Measurements from ENCODE around the gene PRDX3. TPM values are rescaled to one million over a fixed set of nuclear protein-coding genes. Genes with fewer than 3 reads are reported as not detected.

PRDX3 gene
- total RNA-seq, 1 experiment from 2014 or later, result 94.4 TPM

DNA sequence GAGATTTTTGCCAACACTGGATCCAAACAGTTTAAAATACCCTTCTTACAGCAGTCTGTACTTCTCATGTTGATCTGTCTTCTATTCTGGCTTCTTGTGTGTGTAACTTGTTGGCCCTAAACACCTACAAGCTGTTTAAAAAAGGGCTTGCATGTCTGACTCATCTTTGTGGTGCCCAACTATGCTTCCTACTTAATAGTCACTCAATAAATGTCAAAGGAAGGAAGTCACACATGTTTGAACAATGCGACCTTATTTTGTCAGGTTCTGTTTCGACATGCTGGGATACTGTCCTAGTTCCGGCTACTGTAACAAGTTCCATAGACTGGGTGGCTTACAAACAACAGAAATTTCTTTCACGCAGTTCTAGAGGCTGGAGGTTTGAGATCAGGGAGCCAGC lies 19.3 kb upstream of the PRDX3 start:
- Mint-ChIP-seq H3K27ac (ENCODE audit: low read depth, unreplicated experiment) (no peak overlapping the region), H3K27me3 (ENCODE audit: insufficient read depth, unreplicated experiment) (no peaks in the 10 kb centered on the region), H3K4me1 (ENCODE audit: insufficient read depth, unreplicated experiment) (peaks cover 16% of the 10 kb centered on the region), H3K9me3 (ENCODE audit: unreplicated experiment) (no peaks in the 10 kb centered on the region), H3K4me3 (ENCODE audit: unreplicated experiment) (no peak overlapping the region), H3K36me3 (ENCODE audit: insufficient read depth, unreplicated experiment) (no peaks in the 10 kb centered on the region)
- POLR2A ChIA-PET, result interaction anchor here (1.4 to 1.7 kb wide), 2 partner anchors 9 to 19 kb away, joined by 5 read pairs; partner anchors contain the start of gene PRDX3
- no peak for TF ChIP-seq CTCF (IDR thresholded peaks at IDR 0.05; ENCODE audit: unreplicated experiment)
- CTCF ChIA-PET, result interaction anchor here (0.6 to 8.1 kb wide), 13 partner anchors 9 to 607 kb away, joined by 3 to 116 read pairs (median 4); no protein-coding TSS in a partner anchor
- intact Hi-C loops (cut with micrococcal nuclease), result no loop called here
- peak; percentile 71 for DNase-seq (ENCODE audit: unreplicated experiment)
- no TSS peak for BruUV-seq (replicated peaks)

DNA sequence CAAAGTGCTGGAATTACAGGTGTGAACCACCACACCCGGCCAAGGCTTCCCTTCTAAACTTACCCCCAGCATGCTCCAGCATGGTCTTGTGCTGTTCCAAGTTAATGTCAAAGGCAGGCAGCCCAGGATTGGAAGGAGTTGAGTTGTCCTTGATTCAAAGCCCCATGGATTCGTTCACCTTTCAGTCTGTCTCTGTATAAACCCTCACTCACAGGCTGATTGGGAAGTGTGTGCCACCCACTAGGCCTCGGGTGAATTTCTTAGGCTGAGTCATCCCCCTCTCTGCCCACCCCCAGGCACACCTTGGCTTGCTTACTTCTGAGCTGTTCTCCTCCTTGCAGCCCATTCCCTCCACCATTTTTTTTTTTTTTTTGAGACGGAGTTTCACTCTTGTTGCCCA lies 13.3 kb upstream of the PRDX3 start:
- intact Hi-C loops (cut with micrococcal nuclease), result no loop called here
- H3K9me3 Mint-ChIP-seq (ENCODE audit: unreplicated experiment), result no peaks in the 10 kb centered on the region
- H3K4me1 Mint-ChIP-seq (ENCODE audit: insufficient read depth, unreplicated experiment), result peaks cover 18% of the 10 kb centered on the region
- H3K36me3 Mint-ChIP-seq (ENCODE audit: insufficient read depth, unreplicated experiment), result no peaks in the 10 kb centered on the region
- H3K27ac Mint-ChIP-seq (ENCODE audit: low read depth, unreplicated experiment), result peak overlapping the region; percentile 31
- ChIA-PET CTCF (interaction anchor here (1.1 kb wide), 1 partner anchor 219 kb away, joined by 4 read pairs; no protein-coding TSS in a partner anchor), POLR2A (interaction anchor here (0.6 to 2.0 kb wide), 6 partner anchors 13 to 1322 kb away, joined by 3 to 5 read pairs (median 4); no protein-coding TSS in a partner anchor)
- no peak for TF ChIP-seq CTCF (IDR thresholded peaks at IDR 0.05; ENCODE audit: unreplicated experiment)
- DNase-seq (ENCODE audit: unreplicated experiment), result peak; percentile 81
- no peaks in the 10 kb centered on the region for H3K27me3 Mint-ChIP-seq (ENCODE audit: insufficient read depth, unreplicated experiment)
- no peak overlapping the region for H3K4me3 Mint-ChIP-seq (ENCODE audit: unreplicated experiment)
- no TSS peak for BruUV-seq (replicated peaks)

DNA sequence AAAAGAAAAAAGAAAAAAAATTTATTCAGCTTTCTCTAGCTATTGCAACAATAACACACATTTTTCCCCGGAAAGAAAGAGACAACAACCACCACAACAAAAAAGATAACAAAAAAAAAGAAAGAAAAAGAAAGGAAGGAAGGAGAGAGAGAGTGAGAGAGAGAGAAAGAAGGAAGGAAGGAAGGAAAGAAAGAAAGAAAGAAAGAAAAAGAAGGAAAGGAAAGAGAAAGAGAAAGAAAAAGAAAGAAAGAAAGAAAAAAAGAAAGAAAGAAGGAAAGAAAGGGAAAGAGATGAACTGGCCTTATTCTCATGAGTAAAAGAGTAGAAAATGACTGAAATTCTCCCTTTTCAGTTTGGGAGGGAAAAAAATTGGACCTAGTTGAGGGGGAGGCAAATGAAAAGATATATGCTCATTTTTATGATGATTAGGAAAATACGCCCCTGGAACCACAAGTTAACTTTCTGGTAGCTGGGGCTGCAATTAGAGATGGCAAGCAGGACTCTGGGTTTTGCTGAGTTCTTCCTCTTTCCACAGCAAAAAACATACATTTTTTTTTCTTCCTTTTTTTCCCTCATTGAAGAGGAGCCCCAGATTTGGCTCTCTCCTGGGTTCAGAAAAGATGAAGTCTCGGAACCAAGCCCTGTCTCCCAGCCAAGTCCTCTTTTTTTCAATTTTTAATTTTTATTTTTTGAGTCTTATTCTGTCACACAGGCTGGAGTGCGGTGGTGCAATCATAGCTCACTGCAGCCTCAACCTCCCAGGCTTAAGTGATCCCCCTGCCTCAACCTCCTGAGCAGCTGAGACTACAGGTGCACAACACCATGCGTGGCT lies 12.6 kb upstream of the PRDX3 start:
- TF ChIP-seq CTCF (IDR thresholded peaks at IDR 0.05; ENCODE audit: unreplicated experiment), result no peak
- POLR2A ChIA-PET, result interaction anchor here (0.6 to 2.2 kb wide), 8 partner anchors 11 to 33 kb away, joined by 4 to 14 read pairs (median 6); partner anchors contain the start of genes GRK5 and PRDX3
- Mint-ChIP-seq H3K4me1 (ENCODE audit: insufficient read depth, unreplicated experiment) (peaks cover 18% of the 10 kb centered on the region), H3K36me3 (ENCODE audit: insufficient read depth, unreplicated experiment) (no peaks in the 10 kb centered on the region), H3K27ac (ENCODE audit: low read depth, unreplicated experiment) (peak overlapping the region; percentile 73), H3K27me3 (ENCODE audit: insufficient read depth, unreplicated experiment) (no peaks in the 10 kb centered on the region), H3K4me3 (ENCODE audit: unreplicated experiment) (no peak overlapping the region), H3K9me3 (ENCODE audit: unreplicated experiment) (no peaks in the 10 kb centered on the region)
- intact Hi-C loops (cut with micrococcal nuclease), result no loop called here
- DNase-seq (ENCODE audit: unreplicated experiment), result no peak
- CTCF ChIA-PET, result interaction anchor here (0.7 to 3.5 kb wide), 3 partner anchors 8 to 253 kb away, joined by 3 to 21 read pairs (median 4); no protein-coding TSS in a partner anchor
- BruUV-seq (replicated peaks), result no TSS peak

DNA sequence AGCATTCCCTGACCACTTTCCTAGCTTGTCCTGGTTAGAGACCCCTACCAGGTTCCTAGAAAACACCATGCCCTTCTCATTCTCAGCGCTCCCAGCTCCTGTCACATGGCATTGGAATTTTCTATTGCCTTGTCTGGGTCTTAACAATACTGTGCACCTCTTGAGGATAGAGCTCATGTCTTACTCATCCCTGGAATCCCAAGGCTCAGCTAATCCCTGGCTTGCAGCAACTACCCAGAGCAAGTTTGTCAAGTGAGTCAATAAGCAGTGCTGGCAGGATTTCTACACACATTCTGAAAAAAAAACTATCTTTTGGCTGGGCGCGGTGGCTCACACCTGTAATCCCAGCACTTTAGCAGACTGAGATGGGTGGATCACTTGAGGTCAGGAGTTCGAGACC lies 11.7 kb upstream of the PRDX3 start:
- no peaks in the 10 kb centered on the region for H3K36me3 Mint-ChIP-seq (ENCODE audit: insufficient read depth, unreplicated experiment)
- peaks cover 18% of the 10 kb centered on the region for H3K4me1 Mint-ChIP-seq (ENCODE audit: insufficient read depth, unreplicated experiment)
- intact Hi-C loops (cut with micrococcal nuclease), result no loop called here
- BruUV-seq (replicated peaks), result no TSS peak
- ChIA-PET POLR2A (interaction anchor here (0.6 to 2.2 kb wide), 12 partner anchors 10 to 359 kb away, joined by 3 to 14 read pairs (median 4); partner anchors contain the start of genes DENND10, GRK5 and PRDX3), CTCF (interaction anchor here (0.5 to 3.5 kb wide), 8 partner anchors 8 to 529 kb away, joined by 3 to 21 read pairs (median 3); no protein-coding TSS in a partner anchor)
- no peaks in the 10 kb centered on the region for H3K9me3 Mint-ChIP-seq (ENCODE audit: unreplicated experiment)
- H3K4me3 Mint-ChIP-seq (ENCODE audit: unreplicated experiment), result no peak overlapping the region
- no peak for TF ChIP-seq CTCF (IDR thresholded peaks at IDR 0.05; ENCODE audit: unreplicated experiment)
- DNase-seq (ENCODE audit: unreplicated experiment), result peak; percentile 96
- H3K27ac Mint-ChIP-seq (ENCODE audit: low read depth, unreplicated experiment), result peak overlapping the region; percentile 73
- no peaks in the 10 kb centered on the region for H3K27me3 Mint-ChIP-seq (ENCODE audit: insufficient read depth, unreplicated experiment)
